Panc1 (cell line): Measurements from ENCODE around the gene GABRA1.

Experiments used
- CTCF ChIP-seq: fragments of 450-650 bp; IDR thresholded peaks from 2 replicates; pipeline ENCODE4 v1.5.1; 2017; ENCODE audit warnings: mild to moderate bottlenecking
- TCF7L2 ChIP-seq: IDR thresholded peaks from 2 replicates; pipeline ENCODE4 v1.6.1; 2011; ENCODE audit warnings: mild to moderate bottlenecking, low read depth, low read length, inconsistent platforms

GRCh38 chr5:161946911-161947310 lies 99.0 kb downstream of the GABRA1 start:
- no peak for TF ChIP-seq CTCF
- no peak for TF ChIP-seq TCF7L2
